Gastroesophageal sphincter (tissue), 4 donors: ENCODE results near the gene CIPC. TPM values are rescaled to one million over a fixed set of nuclear protein-coding genes. Genes with fewer than 3 reads are reported as not detected.

Experiments
- ATAC-seq: fragments of 150-250 bp; one replicate; pipeline ENCODE4 v1.9.1; 2016; ENCODE audit warnings: mild to moderate bottlenecking, moderate library complexity
- H3K27ac ChIP-seq, 4 donors: fragments of 200-600 bp; sonication (generic) in 3 of 4; 1 replicate in 3 of 4; 2 replicates in 1 of 4; pipeline ENCODE4 v1.5.1; 2016 to 2019
- H3K27me3 ChIP-seq: fragments of 200-600 bp; sonication (generic); one replicate; pipeline ENCODE4 v1.5.1; 2019
- H3K36me3 ChIP-seq, 2 donors: fragments of 200-600 bp; sonication (generic); one replicate each; pipeline ENCODE4 v1.5.1; 2019; ENCODE audit warnings: control low read depth in 1 of 2
- H3K4me1 ChIP-seq, 3 donors: fragments of 200-600 bp; sonication (generic); 1 replicate in 2 of 3; 2 replicates in 1 of 3; pipeline ENCODE4 v1.5.1; 2016 to 2019; ENCODE audit warnings: control low read depth in 2 of 3
- H3K4me3 ChIP-seq, 2 donors: fragments of 200-600 bp; sonication (generic); one replicate each; pipeline ENCODE4 v1.5.1; 2019; ENCODE audit warnings: mild to moderate bottlenecking in 1 of 2, moderate library complexity in 1 of 2
- H3K9me3 ChIP-seq, 3 donors: fragments of 200-600 bp; sonication (generic); one replicate each; pipeline ENCODE4 v1.5.1; 2017 to 2019; ENCODE audit warnings: control low read depth in 2 of 3
- EP300 ChIP-seq: sonication (generic); formaldehyde crosslinking; IDR thresholded peaks from one replicate; pipeline ENCODE4 v1.6.1; 2017; ENCODE audit warnings: antibody characterized with exemption, mild to moderate bottlenecking
- POLR2A ChIP-seq, 2 donors: fragments of 450-650 bp; IDR thresholded peaks; one replicate each; pipeline ENCODE4 v1.6.1; 2017; ENCODE audit warnings: antibody characterized with exemption in 2 of 2, mild to moderate bottlenecking in 2 of 2, moderate library complexity in 1 of 2
- POLR2AphosphoS5 ChIP-seq: sonication (generic); formaldehyde crosslinking; IDR thresholded peaks from one replicate; pipeline ENCODE4 v1.6.1; 2017; ENCODE audit warnings: antibody characterized with exemption
- WGBS, 2 donors: methylation state at CpG; one replicate each; pipeline ENCODE4 v1.1.5; 2018; ENCODE audit warnings: low coverage in 1 of 2; 5-methylcytosine and 5-hydroxymethylcytosine counted together
- total RNA-seq, 4 donors: library from RNA; depleted of rRNA; stranded (reverse); fragments of >200 nt; gene quantifications; one replicate each; pipeline ENCODE4 v1.1.0, GENCODE V29; 2016
- TF ChIP-seq, protein P1 (sequence below), 4 experiments: fragments of 200-600 bp in 2 of 4; fragments of 450-650 bp in 2 of 4; sonication (generic) in 1 of 4; IDR thresholded peaks; one replicate each; pipeline ENCODE4 v1.5.1; 2017 to 2019; ENCODE audit warnings: antibody characterized with exemption in 4 of 4, mild to moderate bottlenecking in 2 of 4, moderate library complexity in 2 of 4

The CIPC gene
- total RNA-seq, 4 donors from 2014 or later: 49.0 to 74.1 (median 60.4) TPM

DNA sequence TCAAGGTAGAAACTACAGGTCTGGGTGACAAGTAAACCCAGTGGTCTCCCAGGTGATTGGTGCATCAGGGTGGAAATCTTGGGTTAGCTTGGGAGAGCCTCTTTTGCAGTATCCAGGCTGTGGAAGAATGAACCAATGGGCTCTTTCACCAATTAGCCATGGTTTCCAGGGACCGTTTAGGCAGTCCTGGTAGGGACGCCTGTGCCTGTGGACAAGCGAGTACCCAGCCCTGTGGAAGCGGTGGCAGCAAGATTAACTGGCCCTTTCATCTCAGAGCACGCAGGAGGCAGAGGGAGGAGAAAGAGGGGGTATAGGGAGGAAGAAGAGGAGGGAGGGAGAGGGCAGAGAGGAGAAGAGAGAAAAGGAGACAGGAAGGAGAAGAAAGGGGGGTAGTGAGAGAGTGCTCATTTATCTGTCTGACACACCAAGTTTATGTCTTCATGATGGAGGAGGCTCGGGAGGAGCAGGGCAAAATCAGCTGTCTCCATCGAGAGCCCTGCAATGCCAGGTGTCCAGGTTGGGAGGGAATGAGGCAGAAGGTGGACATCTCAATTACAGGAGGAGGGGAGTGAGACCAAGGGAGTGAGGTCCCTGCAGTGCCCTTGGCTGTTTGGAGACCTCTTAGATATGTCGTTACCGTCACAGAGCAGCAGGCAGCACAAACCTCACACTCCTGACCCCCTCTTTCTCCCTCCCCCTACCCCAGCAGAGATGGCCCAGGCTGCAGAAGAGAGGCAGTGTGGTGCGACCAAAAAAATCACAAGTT is 48.1 kb downstream of the CIPC start:
- 5 to 8% methylated on average over 8 to 9 of the region's 10 CpGs for WGBS, 2 donors
- Histone ChIP-seq H3K27me3 (peaks cover 72% of the 10 kb centered on the region), H3K27ac (no peak overlapping the region), H3K4me1 (peaks cover 0 to 10% (median 6%) of the 10 kb centered on the region in 3 donors), H3K9me3 (no peaks in the 10 kb centered on the region), H3K36me3 (no peaks in the 10 kb centered on the region), H3K4me3 (no peak overlapping the region)
- TF ChIP-seq EP300 (no peak), POLR2A (IDR thresholded peaks at IDR 0.05) (no peak), POLR2AphosphoS5 (no peak)
- TF ChIP-seq, protein P1, sequence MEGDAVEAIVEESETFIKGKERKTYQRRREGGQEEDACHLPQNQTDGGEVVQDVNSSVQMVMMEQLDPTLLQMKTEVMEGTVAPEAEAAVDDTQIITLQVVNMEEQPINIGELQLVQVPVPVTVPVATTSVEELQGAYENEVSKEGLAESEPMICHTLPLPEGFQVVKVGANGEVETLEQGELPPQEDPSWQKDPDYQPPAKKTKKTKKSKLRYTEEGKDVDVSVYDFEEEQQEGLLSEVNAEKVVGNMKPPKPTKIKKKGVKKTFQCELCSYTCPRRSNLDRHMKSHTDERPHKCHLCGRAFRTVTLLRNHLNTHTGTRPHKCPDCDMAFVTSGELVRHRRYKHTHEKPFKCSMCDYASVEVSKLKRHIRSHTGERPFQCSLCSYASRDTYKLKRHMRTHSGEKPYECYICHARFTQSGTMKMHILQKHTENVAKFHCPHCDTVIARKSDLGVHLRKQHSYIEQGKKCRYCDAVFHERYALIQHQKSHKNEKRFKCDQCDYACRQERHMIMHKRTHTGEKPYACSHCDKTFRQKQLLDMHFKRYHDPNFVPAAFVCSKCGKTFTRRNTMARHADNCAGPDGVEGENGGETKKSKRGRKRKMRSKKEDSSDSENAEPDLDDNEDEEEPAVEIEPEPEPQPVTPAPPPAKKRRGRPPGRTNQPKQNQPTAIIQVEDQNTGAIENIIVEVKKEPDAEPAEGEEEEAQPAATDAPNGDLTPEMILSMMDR (IDR thresholded peaks at IDR 0.05): no peak
- no peak for ATAC-seq

DNA sequence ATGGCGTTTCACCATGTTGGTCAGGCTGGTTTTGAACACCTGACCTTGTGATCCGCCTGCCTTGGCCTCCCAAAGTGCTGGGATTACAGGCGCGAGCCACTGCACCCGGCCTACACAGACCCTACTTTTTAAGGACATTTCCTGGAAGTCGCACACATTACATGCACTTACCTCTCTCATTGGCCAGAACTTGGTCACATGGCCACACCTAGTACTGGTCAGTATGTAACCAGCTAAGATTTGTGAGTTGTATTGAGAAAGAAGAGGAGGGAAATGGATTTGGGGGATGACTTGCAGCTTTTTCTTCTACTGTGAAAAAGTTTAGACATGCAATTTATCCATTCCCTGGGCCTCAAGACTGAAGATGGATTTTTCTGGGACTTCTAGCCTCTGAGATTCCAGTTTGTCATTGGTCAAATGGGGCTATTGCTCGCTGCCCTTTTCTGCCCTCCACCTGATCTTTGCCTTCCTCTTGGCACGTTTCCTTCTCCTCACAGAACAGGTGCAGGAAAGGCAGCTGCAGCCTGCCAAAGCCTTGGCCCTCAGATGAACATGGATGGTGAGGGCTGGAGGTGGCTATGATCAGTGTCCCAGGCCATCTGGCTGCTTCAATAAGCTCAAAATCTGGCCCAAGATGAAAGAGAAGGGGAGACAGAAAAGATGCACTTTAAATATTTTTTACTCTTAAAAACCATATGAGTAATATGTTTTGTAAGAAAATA is 50.6 kb downstream of the CIPC start:
- 52 to 58% methylated on average over 3 to 8 of the region's 8 CpGs for WGBS, 2 donors
- Histone ChIP-seq H3K9me3 (no peaks in the 10 kb centered on the region), H3K4me3 (no peak overlapping the region), H3K4me1 (no peaks in the 10 kb centered on the region), H3K27ac (no peak overlapping the region), H3K27me3 (peaks cover 68% of the 10 kb centered on the region), H3K36me3 (no peaks in the 10 kb centered on the region)
- TF ChIP-seq POLR2AphosphoS5 (no peak), POLR2A (IDR thresholded peaks at IDR 0.05) (no peak), EP300 (no peak)
- TF ChIP-seq, protein P1 (IDR thresholded peaks at IDR 0.05): no peak
- ATAC-seq: no peak

DNA sequence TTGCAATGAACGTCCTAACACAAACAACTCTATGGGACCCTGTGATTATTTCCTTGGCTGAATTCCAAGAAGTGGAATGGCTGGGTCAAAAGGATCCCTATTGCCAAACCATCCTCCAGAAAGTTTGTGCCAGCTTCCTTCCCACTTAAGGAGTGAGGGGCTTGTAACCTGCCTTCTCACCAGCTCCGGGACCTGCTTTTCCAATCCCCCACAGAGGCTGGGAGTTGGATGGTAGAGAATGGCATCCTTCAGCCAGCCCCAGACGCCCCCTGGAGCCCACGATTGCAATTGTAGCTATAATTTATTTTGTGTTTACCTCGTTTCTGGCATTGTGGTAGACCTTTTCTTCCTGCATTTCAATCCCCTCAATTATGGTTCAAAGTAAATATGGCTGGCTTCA is 53.2 kb downstream of the CIPC start:
- Histone ChIP-seq H3K4me1 (no peaks in the 10 kb centered on the region), H3K27ac (no peak overlapping the region), H3K9me3 (no peaks in the 10 kb centered on the region), H3K27me3 (peaks cover 59% of the 10 kb centered on the region), H3K4me3 (no peak overlapping the region), H3K36me3 (no peaks in the 10 kb centered on the region)
- TF ChIP-seq, protein P1 (IDR thresholded peaks at IDR 0.05): peak in 1 of 4 experiments; percentile 26
- no peak for TF ChIP-seq EP300
- no peak for TF ChIP-seq POLR2AphosphoS5
- ATAC-seq: no peak
- WGBS, 2 donors: 0 to 3% methylated on average over 4 to 5 of the region's 5 CpGs

DNA sequence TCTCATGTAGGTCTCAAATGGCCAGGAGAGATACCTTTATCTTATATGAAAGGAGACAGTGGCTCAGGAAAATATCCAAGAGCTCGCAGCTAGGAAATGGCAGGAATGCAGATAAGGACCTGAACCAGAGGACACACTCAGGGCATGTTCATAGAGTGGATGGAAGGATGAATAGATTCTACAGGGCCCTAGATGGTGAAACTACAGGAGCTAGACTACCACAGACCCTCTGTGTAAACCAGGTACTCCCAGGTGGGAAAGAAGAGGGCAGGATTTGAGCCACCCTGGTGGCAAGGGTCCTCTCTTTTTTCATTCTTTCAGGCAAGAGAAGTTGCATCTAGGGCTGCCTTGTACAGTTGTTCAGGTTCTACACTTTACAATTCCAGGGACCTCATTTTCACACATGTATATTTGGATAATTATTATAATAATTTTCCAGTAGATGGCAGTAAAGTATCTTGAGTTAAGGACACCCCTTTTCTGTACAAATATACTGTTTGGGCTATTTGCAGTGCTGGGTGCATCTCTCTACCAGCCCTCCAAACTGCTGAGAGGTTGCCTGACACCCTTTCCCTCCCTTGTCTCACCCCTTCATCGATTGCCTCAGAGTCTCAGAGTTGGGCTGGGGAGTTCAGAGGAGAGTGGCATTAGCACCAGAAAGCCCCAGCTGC is 54.0 kb downstream of the CIPC start:
- WGBS, 2 donors: 20 to 50% methylated on average over 1 to 2 of the region's 2 CpGs
- no peak for TF ChIP-seq POLR2AphosphoS5
- TF ChIP-seq POLR2A (IDR thresholded peaks at IDR 0.05): no peak
- TF ChIP-seq, protein P1 (IDR thresholded peaks at IDR 0.05): peak in 1 of 4 experiments; percentile 19
- Histone ChIP-seq H3K9me3 (no peaks in the 10 kb centered on the region), H3K4me1 (no peaks in the 10 kb centered on the region), H3K4me3 (no peak overlapping the region), H3K36me3 (no peaks in the 10 kb centered on the region), H3K27ac (no peak overlapping the region), H3K27me3 (peaks cover 59% of the 10 kb centered on the region)
- ATAC-seq: no peak
